GM20000 (cell line): ENCODE data around the gene CUL7.

Experiments
- DNase-seq: peaks from one replicate; pipeline ENCODE4 v3.0.0; 2012; ENCODE audit warnings: low spot score
- CTCF ChIP-seq: IDR thresholded peaks from 2 replicates; pipeline ENCODE4 v1.5.1; 2012; ENCODE audit warnings: mild to moderate bottlenecking, control low read depth; ENCODE audit errors: extremely low read depth, missing control alignments

CUL7 gene

GRCh38 chr6:43033496-43034189, 20.0 kb downstream of the CUL7 start:
- no peak for DNase-seq
- TF ChIP-seq CTCF, result no peak

- TF ChIP-seq CTCF, result no peak
- no peak for DNase-seq
Observed at GRCh38 chr6:43032326-43032725, 21.3 kb downstream of the CUL7 start.

- TF ChIP-seq CTCF, result no peak
- no peak for DNase-seq
Observed at GRCh38 chr6:43029120-43029519, 24.5 kb downstream of the CUL7 start.

- no peak for DNase-seq
- no peak for TF ChIP-seq CTCF
Observed at GRCh38 chr6:43026365-43026764, 27.3 kb downstream of the CUL7 start.

- no peak for DNase-seq
- TF ChIP-seq CTCF, result no peak
Observed at GRCh38 chr6:43024436-43024835, 29.2 kb downstream of the CUL7 start.

GRCh38 chr6:43021270-43022047, 32.2 kb downstream of the CUL7 start, which contains the start of gene RRP36:
RRP36 (plus strand) TSS chr6:43021623; CDS start chr6:43021655, 32 bp downstream.
- DNase-seq, result peak; percentile 89
- TF ChIP-seq CTCF, result no peak

- no peak for DNase-seq
- no peak for TF ChIP-seq CTCF
Observed at GRCh38 chr6:43020847-43021246, 32.8 kb downstream of the CUL7 start.
